WTC11 (cell line): Measurements from ENCODE around the gene IRAK2.

Experiments used
- CTCF ChIP-seq: fragments of 200-600 bp; IDR thresholded peaks from 2 replicates; pipeline ENCODE4 v1.8.0; 2022; ENCODE audit warnings: antibody characterized with exemption
- OVOL2 ChIP-seq: fragments of 250-450 bp; sonication (Bioruptor Pico); IDR thresholded peaks from 2 replicates; pipeline ENCODE4 v1.9.0; 2021; ENCODE audit warnings: mild to moderate bottlenecking, borderline replicate concordance

- TF ChIP-seq CTCF (no peak), OVOL2 (CRISPR knock-in tag) (no peak)
Measured at GRCh38 chr3:10288575-10288960, 123.8 kb downstream of the IRAK2 start.
